M059J (cell line): ENCODE measurements around the gene TBXAS1. TPM values are rescaled to one million over a fixed set of nuclear protein-coding genes. Genes with fewer than 3 reads are reported as not detected.

Source experiments
- DNase-seq: peaks from one replicate; pipeline ENCODE4 v3.0.0-alpha.2; 2012; ENCODE audit warnings: low read depth
- total RNA-seq: library from RNA; depleted of rRNA; stranded (reverse); fragments of >200 nt; shearing (Covaris generic); gene quantifications from 2 replicates; pipeline ENCODE4 v1.2.3, GENCODE V29; 2014

TBXAS1 gene
- total RNA-seq, 1 experiment from 2014 or later, result 7.8 TPM

DNA sequence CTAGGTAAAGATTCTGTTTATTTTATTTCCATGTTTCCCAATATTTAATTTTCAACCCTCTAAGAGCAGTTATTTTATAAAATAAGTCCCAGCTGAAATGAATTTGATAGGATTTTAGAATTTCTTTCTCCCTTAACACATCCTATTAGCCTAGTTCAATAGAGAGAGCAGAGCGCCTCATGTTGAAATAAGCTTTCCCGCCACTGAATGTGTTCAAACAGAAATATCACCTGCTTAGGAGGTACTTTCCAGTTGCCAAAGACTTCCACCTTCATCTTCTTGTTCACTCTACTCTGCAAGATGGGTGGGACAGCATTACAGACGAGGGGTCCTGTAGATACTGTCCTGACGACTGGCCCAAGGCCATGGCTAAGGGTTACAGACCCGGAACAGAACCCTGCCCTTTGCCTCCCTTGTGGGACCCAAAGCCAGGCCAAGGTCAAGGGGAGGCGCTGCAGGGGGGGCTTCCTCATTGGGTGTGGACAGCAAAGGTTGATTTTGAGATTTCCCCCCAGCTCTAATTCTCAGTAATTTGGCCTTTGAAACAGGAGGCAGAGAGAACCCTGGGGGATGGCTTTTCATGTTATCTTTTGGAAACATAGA lies 171.7 kb downstream of the TBXAS1 start:
- no peak for DNase-seq

DNA sequence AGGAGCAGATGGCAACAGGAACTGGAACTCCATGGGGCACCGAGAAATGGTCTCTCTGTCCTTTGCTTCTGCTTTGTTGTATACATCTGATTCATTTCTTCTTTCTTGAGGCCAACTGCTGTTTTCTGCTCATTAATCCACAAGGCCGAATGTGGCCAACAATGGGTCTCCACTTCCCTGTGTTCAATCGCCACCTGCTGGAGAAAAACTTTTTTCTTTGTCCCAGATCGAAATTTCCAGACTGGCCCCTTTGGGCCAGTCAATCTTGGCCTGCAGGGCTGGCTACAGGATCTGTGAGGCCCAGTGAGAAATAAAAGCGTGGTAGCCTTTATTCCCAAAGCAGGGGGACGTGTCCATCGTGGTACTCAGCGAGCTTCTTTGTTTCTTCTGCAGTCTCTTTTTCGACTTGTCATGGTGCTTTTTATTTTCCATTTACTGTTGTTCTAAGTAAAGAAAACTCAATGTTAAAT lies 174.9 kb downstream of the TBXAS1 start:
- DNase-seq, result peak; percentile 68

DNA sequence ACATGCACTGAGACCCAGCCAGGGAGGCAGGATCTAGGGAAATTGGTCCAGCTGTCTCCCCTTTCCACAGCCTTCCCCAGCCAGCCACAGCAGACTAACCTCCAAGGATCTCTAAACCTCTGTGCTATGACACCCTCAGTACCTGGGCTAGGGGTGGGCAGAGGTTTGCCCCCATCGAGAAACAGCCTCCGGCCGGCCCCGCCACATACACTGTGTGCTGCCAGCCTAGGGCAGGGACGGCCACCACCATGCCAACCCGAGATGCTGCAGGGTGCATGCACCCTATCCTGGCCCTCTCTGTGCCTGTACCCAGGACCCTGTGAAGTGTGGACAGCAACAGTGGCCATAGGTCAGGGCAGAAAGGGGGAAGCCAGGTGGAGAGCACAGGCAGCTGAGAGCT lies 175.6 kb downstream of the TBXAS1 start:
- DNase-seq, result no peak

DNA sequence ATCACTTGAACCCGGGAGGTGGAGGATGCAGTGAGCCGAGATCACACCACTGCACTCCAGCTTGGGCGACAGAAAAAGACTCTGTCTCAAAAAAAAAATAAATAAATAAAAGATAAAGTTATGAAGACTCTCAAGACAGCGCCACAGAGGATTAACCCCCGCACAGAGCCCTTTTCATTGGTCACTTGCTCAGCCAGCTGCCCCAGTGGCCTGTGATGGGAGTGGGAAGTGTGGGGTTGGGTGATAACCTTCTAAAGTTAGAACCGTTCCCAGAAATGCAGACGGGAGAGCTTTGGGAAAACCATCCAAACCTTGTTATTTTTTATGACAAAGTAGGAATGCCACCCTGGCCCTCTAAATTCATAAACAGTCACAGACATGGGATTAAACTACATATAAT lies 176.3 kb downstream of the TBXAS1 start:
- no peak for DNase-seq

DNA sequence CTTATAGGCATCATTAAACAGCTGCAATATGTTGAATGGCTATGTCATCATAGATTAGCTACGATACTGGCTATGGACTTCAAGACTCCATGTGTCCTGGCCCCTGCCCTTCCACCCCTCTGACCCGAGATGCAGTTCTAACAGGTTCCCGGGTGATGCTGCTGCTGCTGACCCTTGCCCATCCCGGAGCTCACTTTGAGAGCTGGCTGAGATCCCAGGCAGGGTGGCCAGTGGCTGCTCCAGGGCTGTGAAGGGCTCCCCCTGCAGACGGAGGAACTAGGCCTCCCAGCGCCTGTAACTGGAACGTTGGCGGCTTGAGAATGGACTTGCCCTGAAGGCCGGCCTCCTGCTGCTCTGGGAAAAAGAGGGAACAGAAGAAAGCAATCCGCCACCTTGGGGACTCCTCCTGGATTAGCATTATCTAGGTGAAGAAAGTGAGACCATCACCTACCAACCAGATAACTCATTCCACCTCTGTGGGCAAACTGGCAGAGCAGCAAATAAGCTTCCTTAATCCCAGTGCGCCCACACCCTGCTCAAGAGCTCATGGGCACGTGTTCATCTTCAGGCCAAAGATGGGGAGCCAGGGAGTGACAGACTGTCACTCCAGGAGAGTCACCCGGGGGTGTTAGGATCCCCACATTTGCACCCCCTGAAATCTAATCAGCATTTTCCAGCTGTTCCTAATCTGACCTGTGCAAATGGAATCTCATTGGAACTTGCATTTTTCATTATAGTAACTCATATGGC lies 176.9 kb downstream of the TBXAS1 start:
- peak; percentile 25 for DNase-seq

DNA sequence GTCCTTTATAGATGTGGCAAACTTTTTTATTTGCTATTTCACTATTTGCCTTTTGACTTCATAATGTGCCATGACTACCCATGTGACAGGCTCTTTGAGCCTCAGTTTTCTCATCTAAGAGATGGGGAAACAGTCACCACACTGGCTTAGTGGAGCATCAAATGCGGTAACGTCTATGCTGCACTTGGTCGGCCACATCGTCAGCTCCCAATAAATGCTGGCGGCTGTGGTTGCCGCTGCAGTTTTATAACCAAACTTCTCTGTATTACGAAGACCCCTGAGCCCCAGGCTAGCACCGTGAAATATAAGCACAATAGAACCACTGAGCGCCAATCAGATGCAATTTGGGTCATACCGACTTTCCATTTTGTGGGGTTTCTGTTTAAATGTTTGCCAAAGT lies 177.5 kb downstream of the TBXAS1 start:
- no peak for DNase-seq

DNA sequence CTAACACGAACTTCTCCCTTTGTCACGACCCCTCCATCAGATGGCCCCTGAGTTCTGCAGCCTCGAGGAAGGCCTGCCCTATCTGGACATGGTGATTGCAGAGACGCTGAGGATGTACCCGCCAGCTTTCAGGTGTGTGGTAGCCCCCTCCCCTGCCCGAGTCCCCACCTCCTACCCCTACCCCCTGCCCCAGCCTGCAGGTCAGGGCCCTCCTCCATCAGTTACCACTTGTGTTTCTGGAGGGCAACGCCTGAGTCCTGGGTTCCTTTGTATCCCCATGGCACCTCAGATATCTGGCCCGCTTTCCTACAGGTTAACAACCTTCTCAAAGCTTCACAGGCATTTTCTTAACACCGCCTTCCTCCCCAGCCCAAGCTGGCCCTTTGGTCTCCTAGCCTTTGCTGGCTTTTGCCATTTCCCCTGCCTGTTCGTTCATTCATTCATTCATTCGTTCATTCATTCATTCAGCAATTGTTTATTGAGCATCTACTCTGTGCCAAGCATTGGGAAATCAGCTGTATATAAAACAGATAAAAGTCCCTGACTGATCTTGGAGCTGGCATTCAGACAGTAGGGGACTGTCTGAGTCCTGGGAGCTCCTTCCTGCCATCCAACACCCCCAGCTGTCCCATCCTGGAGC lies 178.1 kb downstream of the TBXAS1 start:
- no peak for DNase-seq

DNA sequence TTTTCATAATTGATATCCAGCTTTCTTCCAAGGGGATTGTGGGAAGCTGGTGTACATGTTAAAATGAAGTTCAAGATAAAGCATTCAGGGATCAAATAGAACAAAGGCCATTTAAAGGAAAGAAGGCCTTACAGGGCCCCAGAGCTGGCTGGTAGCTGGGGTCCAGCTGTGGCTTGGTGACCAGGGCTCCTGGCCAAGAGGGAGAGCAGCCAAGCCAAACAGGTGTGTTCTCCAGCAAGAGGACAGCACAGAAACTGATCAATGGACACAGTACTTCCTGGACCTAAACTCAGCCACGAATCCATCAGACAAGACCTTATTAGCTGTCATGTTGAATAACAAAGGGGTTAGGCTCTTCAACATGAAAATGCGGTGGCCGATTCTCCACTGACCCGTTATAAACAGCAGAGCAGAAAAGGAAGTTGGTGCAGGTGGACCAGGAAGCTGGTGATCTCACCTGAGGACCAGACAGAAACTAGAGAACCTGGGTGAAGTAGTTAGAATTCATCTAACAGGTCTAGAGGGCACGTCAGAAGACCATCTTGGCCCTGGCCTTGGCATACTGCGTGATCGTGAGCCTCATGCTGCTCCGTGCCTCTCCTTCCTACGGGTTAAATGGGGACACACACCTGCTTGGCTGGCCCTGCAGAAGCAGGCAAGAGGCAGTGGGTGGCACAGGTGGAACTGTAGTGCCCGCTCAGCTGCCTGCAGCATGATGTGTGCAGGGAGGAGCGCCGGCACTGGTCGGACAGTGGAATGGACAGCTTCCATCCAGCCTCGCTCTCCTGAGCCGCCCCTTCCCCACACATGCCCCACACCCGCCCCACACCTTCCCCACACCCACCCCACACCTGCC lies 179.9 kb downstream of the TBXAS1 start:
- no peak for DNase-seq

DNA sequence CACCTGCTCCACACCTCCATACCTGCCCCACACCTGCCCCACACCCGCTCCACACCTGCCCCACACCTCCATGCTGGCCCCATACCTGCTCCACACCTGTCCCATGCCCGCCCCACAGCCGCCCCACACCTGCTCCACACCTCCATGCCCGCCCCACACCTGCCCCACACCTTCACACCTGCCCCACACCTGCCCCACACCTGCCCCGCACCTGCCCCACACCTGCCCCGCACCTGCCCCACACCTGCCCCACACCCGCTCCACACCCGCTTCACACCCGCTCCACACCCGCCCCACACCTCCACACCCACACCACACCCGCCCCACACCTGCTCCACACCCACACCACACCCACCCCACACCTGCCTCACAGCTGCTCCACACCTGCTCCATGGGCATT lies 180.7 kb downstream of the TBXAS1 start:
- no peak for DNase-seq

DNA sequence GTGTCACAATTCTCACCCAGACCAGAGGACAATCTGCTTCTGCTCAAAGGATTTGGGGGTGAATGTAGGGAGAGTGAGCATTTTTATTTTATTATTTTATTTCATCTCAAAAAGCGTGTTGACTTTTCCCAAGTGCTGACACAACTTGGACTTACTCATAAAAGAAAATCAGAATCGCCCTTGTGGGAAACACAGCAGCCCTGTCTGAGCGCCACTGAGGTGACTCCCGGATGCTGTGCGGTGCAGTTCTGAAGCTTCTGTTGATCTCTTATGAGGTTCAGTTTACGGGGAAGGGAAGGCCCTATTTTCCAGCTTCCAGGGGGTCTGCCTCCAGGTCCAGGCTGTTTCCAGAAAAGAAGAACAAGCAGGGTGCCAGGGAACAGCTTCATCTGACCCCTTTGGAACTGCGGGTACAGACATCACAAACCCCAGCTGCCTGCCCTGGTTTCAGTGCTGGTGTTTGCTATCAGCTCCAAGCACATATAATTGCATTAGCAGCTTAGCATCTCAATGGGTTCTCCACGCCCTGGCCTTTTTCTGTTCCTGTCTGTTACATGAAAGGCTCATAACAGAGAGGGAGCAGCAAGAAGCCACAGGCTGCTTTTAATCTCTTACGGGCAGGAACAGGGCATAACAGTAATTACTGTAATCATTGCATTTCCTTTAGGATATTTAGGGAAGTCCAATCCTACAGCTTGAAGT lies 181.3 kb downstream of the TBXAS1 start:
- no peak for DNase-seq

DNA sequence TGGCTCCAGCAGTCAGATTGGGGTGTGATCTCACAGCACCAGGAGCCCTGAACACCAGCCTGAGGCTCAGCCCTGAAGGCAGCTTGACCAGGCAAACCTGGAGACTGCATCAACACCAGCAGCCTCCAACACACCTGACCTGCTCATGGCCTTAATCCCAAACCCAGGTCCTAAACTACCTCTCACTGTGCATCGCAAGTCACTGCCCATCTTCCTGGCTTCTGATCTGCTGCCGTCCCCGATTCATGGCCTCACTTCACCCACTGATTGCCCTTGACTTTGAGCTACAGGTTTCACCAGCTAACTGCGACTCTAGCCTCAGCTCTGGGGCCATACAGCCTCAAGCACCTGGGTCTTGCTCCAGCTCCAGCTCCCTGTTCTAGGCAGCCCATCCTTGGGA lies 184.6 kb downstream of the TBXAS1 start:
- no peak for DNase-seq

DNA sequence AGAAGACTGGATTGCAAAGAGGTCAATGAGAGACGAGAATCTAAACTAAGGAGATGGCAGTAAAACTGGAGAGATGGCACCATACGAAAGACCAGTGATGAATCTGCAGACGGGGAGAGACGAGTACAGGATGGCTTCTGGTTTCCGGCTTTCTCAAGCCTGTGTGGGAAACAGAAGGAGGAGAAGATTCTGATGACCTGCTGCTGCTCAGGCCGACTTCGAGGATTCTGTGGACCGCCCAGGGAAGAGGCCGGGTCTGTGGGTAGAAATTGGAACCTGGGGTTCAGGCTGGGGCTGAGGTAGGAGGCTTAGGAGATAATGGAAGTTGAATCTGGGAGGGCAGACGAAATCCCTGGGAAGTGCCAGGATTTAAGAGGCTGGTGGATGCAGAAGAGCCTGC lies 185.1 kb downstream of the TBXAS1 start:
- DNase-seq, result no peak

DNA sequence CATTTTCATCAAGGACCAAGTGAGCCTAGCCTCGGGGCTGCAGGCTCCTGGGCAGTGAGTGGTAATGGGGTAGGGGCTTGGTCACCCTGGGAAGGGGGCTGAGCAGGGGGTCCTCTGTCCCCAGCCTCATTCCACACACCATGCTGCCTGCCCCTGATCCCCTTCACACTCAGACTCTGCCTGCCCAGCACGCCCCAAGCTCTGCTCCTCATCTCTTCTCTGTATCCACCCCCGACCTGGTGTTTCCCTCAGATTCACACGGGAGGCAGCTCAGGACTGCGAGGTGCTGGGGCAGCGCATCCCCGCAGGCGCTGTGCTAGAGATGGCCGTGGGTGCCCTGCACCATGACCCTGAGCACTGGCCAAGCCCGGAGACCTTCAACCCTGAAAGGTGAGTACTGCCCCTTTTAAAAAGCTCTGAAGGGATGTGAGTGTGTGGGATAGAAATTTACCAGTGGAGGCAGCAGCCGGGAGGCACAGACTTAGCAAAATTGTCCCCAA lies 186.5 kb downstream of the TBXAS1 start:
- DNase-seq, result no peak

DNA sequence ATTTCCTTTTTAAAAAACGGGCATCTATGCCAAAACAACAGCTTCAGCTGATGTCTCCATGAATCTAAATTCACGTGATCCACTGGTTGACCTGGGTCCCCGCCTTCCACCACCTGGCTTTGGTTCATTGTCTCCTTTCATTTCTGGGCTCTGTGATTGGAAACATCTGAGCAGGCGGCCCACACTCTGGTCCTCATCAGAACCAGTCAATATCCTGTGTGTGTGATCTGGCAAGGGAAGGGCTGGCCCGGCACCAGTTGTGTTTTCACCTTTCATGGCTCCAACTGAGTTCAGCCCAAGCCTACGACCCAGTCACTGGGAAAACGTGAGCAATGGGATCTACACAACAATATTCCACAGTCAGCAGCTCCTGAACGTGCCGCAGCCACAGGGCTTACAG lies 187.5 kb downstream of the TBXAS1 start:
- no peak for DNase-seq

DNA sequence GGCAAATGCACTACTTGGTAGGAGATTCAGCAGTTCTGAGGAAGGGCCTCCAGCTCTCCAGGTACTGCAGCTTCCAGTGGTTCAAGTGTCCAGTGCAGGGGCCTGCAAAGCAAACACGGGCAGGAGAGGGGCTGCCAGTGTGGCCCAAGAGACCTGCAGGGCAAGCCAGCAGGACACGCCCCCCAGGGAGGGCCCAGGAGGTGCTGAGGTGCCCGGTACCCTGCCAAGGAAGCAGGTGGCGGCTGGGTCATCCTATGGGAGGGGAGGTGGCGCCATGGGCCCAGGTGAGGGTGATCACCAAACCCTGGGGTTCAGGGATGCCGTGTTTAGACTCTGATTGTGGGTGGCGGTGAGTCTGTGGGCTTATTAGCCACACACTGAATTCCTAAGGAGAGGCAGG lies 188.0 kb downstream of the TBXAS1 start:
- DNase-seq, result no peak

DNA sequence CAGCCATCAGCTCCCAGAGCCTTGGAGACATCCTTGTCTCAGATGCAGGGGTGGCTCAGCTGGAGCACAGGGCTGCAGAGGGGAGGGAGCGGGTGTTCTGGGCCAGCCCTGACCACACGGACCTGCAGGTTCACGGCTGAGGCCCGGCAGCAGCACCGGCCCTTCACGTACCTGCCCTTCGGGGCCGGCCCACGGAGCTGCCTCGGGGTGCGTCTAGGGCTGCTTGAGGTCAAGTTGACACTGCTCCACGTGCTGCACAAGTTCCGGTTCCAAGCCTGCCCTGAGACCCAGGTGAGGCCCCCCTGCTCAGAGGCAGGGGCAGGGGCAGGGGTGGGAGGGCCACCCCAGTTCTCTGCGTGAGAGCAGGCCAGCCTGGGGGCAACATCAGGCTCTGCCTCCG lies 188.5 kb downstream of the TBXAS1 start:
- no peak for DNase-seq

DNA sequence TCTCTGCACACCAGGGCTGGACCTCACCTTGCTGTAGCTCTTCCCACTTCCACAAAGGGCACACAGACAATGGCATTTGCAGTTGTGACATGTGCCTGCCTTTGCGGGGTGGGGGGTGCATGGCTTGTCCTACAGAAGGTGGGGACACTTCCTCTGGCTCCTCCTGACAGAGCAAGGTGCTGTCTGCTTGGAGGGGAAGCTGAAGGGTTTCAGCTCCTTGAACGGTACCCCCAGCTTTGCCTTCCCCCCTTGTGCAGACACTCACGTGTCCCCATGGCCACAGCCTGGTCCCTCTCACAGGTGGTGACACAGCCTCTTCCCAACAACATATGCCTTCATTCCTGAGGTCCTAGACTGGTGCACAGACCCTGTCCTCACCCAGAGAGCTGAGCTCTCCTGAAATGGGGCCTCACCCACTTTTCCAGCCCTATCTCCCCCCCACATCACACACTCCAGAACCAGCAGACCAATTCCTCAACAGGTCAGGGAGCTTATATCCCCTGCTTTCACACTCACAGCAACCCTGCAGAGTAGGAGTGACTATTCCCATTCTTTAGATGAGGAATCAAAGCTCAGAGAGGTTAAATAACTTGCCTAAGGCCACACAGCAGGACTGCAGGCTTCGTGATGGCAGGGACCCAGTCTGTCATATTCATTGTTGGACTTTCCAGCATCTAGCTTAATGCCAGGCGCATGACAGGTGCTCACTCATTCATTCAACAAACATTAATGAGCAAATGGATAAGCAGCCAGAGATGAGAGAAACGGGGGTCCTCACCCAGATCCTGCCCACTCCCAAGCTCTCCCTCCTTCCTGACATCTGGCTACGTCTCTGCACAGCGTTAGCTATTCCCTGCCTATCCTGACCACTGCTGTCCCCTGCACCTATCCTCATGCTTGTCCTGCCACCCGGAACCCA lies 189.3 kb downstream of the TBXAS1 start:
- no peak for DNase-seq

DNA sequence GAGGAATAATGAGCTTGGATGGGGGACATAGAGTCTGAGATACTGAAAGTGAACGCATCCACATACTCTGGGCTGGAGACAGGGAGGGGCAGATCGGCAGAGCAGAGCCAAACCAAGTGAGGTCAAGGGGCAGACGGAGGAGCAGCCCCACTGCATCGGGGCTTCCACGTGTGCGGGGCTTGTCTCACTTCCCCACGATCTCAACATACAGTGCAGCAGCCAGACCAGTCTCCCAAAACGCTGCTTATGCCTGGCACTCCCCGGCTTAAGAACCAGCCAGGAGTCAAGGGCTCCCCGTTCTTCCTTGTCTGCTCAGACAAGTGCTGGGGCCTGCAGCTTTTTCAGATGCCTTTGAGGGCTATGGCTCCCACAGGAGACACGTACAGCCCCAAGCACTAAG lies 190.1 kb downstream of the TBXAS1 start:
- no peak for DNase-seq

DNA sequence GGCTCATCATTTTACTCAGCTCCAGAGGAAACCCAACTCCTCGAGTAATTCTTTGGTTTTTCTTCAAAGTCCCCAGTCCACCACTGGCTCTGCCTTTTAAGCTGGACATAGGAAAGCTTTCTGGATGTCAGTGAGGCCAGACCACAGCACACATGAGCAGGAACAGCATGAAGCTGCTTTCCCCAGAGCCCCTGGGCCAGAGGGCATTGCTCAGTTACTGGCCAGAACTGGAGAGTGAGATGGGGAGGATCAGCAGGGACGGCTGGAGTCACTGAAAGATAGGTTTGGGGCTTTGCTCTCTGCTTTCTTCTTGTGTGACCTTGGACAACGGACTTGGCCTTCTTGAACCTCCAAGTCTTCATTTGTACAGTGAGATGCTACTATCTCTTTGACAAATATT lies 190.5 kb downstream of the TBXAS1 start:
- no peak for DNase-seq

DNA sequence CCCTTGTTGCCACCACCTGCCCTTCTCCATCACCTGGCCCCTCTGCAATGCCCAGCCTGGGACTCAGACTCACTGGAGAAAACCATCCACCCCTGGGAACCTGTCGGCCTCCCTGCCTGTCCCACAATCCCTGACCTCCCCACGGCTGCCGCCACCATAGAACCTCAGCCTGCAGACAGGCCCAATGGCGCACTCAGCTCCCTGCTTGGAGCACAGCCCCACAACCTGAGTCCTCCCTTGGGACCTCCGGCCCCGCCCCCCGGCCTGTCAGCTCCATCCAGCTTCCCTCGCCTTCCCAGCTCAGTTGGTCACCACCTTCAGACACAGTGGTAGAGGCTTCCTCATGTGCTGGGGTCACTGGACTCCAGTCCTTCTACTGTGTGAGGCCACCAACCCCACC lies 192.5 kb downstream of the TBXAS1 start:
- no peak for DNase-seq
